Endothelial cell of umbilical vein (primary cell): ENCODE data around the gene PRR19. TPM values are rescaled to one million over a fixed set of nuclear protein-coding genes. Genes with fewer than 3 reads are reported as not detected.

ENCODE experiments used
- BruUV-seq: library from RNA; stranded (reverse); fragments of 400-500 nt; replicated peaks from 2 replicates; lab custom pipeline; 2021; lab: Mats Ljungman, UMichigan
- CTCF ChIA-PET: fragments of 300-600, 350-600 bp; sonication (Branson Sonifier 250); formaldehyde crosslinking; loops from one replicate; lab custom pipeline; 2021; ENCODE audit warnings: antibody characterized with exemption, inconsistent platforms; lab: Charles Lee
- POLR2A ChIA-PET: fragments of 300-600, 350-600 bp; sonication (Branson Sonifier 250); formaldehyde crosslinking; loops from one replicate; lab custom pipeline; 2021; ENCODE audit warnings: antibody characterized with exemption, inconsistent platforms; lab: Charles Lee
- DNase-seq: peaks from one replicate; pipeline ENCODE4 v3.0.0-alpha.2; 2011; ENCODE audit warnings: low read depth, low spot score
- FAIRE-seq: peaks from 2 replicates; lab custom pipeline; 2011; peaks lifted over from hg19 to GRCh38; lab: Jason Lieb, UNC
- H2AFZ ChIP-seq: 2 replicates; pipeline ENCODE4 v1.6.0; 2012; ENCODE audit warnings: low read depth, low read length, control low read depth, inconsistent platforms
- H3K27ac ChIP-seq: 2 replicates; pipeline ENCODE4 v1.5.1; 2011; ENCODE audit warnings: low read depth, mild to moderate bottlenecking, control low read depth, low read length, moderate library complexity; ENCODE audit not compliant: insufficient read depth
- H3K27me3 ChIP-seq, 2 experiments: 2 replicates each; pipeline versions ENCODE4 v1.6.0 to v1.6.1; 2011; ENCODE audit warnings: low read length in 2 of 2, mixed read lengths in 1 of 2; ENCODE audit not compliant: control insufficient read depth in 2 of 2, insufficient read depth in 2 of 2
- H3K36me3 ChIP-seq, 2 experiments: 2 replicates in 1 of 2; 3 replicates in 1 of 2; pipeline ENCODE4 v1.5.1; 2011; ENCODE audit warnings: low read length in 2 of 2, mild to moderate bottlenecking in 1 of 2, moderate library complexity in 1 of 2; ENCODE audit not compliant: control insufficient read depth in 2 of 2, insufficient read depth in 2 of 2; ENCODE audit errors: extremely low read depth in 1 of 2
- H3K4me1 ChIP-seq: 3 replicates; pipeline ENCODE4 v1.5.1; 2011; ENCODE audit warnings: mild to moderate bottlenecking, low read length; ENCODE audit not compliant: control insufficient read depth, insufficient read depth; ENCODE audit errors: extremely low read depth
- H3K4me2 ChIP-seq: 2 replicates; pipeline ENCODE4 v1.6.1; 2011; ENCODE audit warnings: low read length, control low read depth, mixed read lengths; ENCODE audit not compliant: insufficient read depth
- H3K4me3 ChIP-seq, 3 experiments: fragments of 200-600 bp in 1 of 3; sonication (generic), shearing (Covaris generic) in 1 of 3; replicated peaks in 1 of 3; 2 replicates each; pipeline ENCODE4 v1.5.1; 2011 to 2016; ENCODE audit warnings: control low read depth in 3 of 3, low read length in 3 of 3, mild to moderate bottlenecking in 2 of 3, inconsistent platforms in 1 of 3, low read depth in 1 of 3, moderate library complexity in 1 of 3; ENCODE audit not compliant: insufficient read depth in 1 of 3
- H3K79me2 ChIP-seq: 2 replicates; pipeline ENCODE4 v1.6.0; 2012; ENCODE audit warnings: low read length, inconsistent platforms; ENCODE audit not compliant: control insufficient read depth, insufficient read depth
- H3K9ac ChIP-seq: replicated peaks from 2 replicates; pipeline ENCODE3; 2011; ENCODE audit warnings: low read length, control low read depth; ENCODE audit not compliant: insufficient read depth; ENCODE audit errors: extremely low read depth
- H3K9me1 ChIP-seq: replicated peaks from 3 replicates; pipeline ENCODE4 v1.6.0; 2011; ENCODE audit warnings: mild to moderate bottlenecking, low read length; ENCODE audit not compliant: control insufficient read depth, insufficient read depth; ENCODE audit errors: extremely low read depth
- H3K9me3 ChIP-seq: replicated peaks from 2 replicates; pipeline ENCODE4 v1.5.1; 2012; ENCODE audit warnings: low read length, inconsistent platforms; ENCODE audit not compliant: control insufficient read depth, insufficient read depth
- H4K20me1 ChIP-seq: replicated peaks from 2 replicates; pipeline ENCODE3; 2011; ENCODE audit warnings: mild to moderate bottlenecking, low read length; ENCODE audit not compliant: control insufficient read depth, insufficient read depth; ENCODE audit errors: extremely low read depth
- EZH2 ChIP-seq: IDR thresholded peaks from 2 replicates; pipeline ENCODE4 v1.6.1; 2012; ENCODE audit warnings: borderline replicate concordance, low read depth, mild to moderate bottlenecking, moderate library complexity, low read length, inconsistent platforms; ENCODE audit not compliant: severe bottlenecking
- FOS ChIP-seq: IDR thresholded peaks from 2 replicates; pipeline ENCODE4 v1.6.1; 2011; ENCODE audit warnings: mild to moderate bottlenecking, low read length, moderate library complexity, borderline replicate concordance; ENCODE audit not compliant: insufficient read depth
- GATA2 ChIP-seq: IDR thresholded peaks from 2 replicates; pipeline ENCODE4 v1.7.0; 2011; ENCODE audit warnings: low read depth, mild to moderate bottlenecking, moderate library complexity, mixed read lengths, low read length; ENCODE audit not compliant: insufficient read length, insufficient read depth
- JUN ChIP-seq: IDR thresholded peaks from 2 replicates; pipeline ENCODE4 v1.6.1; 2011; ENCODE audit warnings: borderline replicate concordance, low read depth; ENCODE audit not compliant: insufficient read length, insufficient read depth
- MYC ChIP-seq: IDR thresholded peaks from one replicate; pipeline ENCODE4 v1.6.1; 2011; ENCODE audit warnings: mild to moderate bottlenecking, low read depth, low read length
- POLR2A ChIP-seq: IDR thresholded peaks from 2 replicates; pipeline ENCODE4 v1.6.1; 2012; ENCODE audit warnings: low read depth, mild to moderate bottlenecking, control low read depth, low read length
- POLR2AphosphoS5 ChIP-seq: IDR thresholded peaks from 2 replicates; pipeline ENCODE4 v1.6.1; 2012; ENCODE audit warnings: low read depth, mild to moderate bottlenecking, control low read depth, low read length, moderate library complexity; ENCODE audit not compliant: insufficient read depth
- dilution Hi-C: fragments of 300-500 bp; cut with MboI; formaldehyde crosslinking; loops from one replicate; pipeline ENCODE4 v1.15.0; 2019; ENCODE audit warnings: low sequenced_read_pairs; ENCODE audit not compliant: extremely low pct_ligation_motif_present
- intact Hi-C: fragments of 100-400 bp; cut with micrococcal nuclease; formaldehyde crosslinking; loops from one replicate; pipeline ENCODE4 v1.10.0; 2022
- polyA plus RNA-seq, 4 experiments: library from polyadenylated mRNA; depleted of rRNA in 3 of 4; stranded (reverse) in 3 of 4; unstranded in 1 of 4; fragments of >200 nt; gene quantifications; 2 replicates each; pipeline versions ENCODE4 v1.2.1 to v1.2.3, GENCODE V29; 2011 to 2012; ENCODE audit warnings: missing spikeins in 1 of 4
- total RNA-seq: library from RNA; stranded (reverse); gene quantifications from 2 replicates; pipeline ENCODE4 v1.2.3, GENCODE V29; 2021
- TF ChIP-seq, protein P1 (sequence below): IDR thresholded peaks from 2 replicates; pipeline ENCODE4 v1.6.1; 2011; ENCODE audit not compliant: insufficient read depth, insufficient read length
- TF ChIP-seq, protein P2 (sequence below), 2 donors: IDR thresholded peaks; 1 replicate in 1 of 2; 2 replicates in 1 of 2; pipeline ENCODE4 v1.5.1; 2011; ENCODE audit warnings: low read length in 2 of 2, mild to moderate bottlenecking in 2 of 2, moderate library complexity in 2 of 2, control low read depth in 1 of 2, inconsistent platforms in 1 of 2, low read depth in 1 of 2; ENCODE audit not compliant: insufficient read depth in 1 of 2; ENCODE audit errors: extremely low read depth in 1 of 2

PRR19 gene
- total and polyA plus RNA-seq, 2 donors (not counting 3 experiments of a cell fraction or from before 2014, with no cell fraction given) = 1.0 to 1.4 TPM

DNA sequence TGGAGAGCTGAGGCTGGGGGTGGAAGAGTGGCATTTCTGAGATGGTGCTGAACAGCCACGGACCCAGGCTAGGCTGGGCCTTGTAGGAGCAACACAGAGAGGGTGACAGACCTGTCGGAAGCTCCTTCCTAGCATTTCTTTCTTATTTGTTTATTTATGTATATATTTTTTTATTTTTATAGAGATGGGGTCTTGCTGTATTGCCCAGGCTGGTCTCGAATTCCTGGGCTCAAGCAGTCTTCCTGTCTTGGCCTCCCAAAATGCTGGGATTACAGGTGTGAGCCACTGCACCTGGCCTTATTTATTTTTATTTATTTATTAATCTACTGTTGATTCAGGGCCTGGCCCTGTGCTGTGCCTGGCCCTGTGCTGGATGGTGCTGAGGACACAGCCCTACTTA is 26.4 kb upstream of the PRR19 start:
- Histone ChIP-seq H3K27ac (no peak overlapping the region), H4K20me1 (no peaks in the 10 kb centered on the region), H3K36me3 (peaks cover 12 to 28% of the 10 kb centered on the region in 2 experiments), H3K9me3 (no peaks in the 10 kb centered on the region), H3K79me2 (peaks cover 39% of the 10 kb centered on the region), H3K9ac (no peak overlapping the region), H2AFZ (no peak overlapping the region), H3K9me1 (no peaks in the 10 kb centered on the region), H3K4me3 (no peak overlapping the region), H3K4me1 (peaks cover 37% of the 10 kb centered on the region), H3K27me3 (no peaks in the 10 kb centered on the region), H3K4me2 (no peak overlapping the region)
- FAIRE-seq (no peak), DNase-seq (no peak)
- CTCF ChIA-PET = interaction anchor here (1.0 kb wide), 1 partner anchor 28 kb away, joined by 4 read pairs; no protein-coding TSS in a partner anchor
- POLR2A ChIA-PET = no interaction called here
- intact Hi-C loops = no loop called here
- no TSS peak for BruUV-seq
- TF ChIP-seq FOS (no peak), GATA2 (no peak), POLR2A (no peak), JUN (no peak), EZH2 (no peak), POLR2AphosphoS5 (no peak), MYC (no peak)
- TF ChIP-seq, protein P1, sequence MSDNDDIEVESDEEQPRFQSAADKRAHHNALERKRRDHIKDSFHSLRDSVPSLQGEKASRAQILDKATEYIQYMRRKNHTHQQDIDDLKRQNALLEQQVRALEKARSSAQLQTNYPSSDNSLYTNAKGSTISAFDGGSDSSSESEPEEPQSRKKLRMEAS = no peak
- TF ChIP-seq, protein P2, sequence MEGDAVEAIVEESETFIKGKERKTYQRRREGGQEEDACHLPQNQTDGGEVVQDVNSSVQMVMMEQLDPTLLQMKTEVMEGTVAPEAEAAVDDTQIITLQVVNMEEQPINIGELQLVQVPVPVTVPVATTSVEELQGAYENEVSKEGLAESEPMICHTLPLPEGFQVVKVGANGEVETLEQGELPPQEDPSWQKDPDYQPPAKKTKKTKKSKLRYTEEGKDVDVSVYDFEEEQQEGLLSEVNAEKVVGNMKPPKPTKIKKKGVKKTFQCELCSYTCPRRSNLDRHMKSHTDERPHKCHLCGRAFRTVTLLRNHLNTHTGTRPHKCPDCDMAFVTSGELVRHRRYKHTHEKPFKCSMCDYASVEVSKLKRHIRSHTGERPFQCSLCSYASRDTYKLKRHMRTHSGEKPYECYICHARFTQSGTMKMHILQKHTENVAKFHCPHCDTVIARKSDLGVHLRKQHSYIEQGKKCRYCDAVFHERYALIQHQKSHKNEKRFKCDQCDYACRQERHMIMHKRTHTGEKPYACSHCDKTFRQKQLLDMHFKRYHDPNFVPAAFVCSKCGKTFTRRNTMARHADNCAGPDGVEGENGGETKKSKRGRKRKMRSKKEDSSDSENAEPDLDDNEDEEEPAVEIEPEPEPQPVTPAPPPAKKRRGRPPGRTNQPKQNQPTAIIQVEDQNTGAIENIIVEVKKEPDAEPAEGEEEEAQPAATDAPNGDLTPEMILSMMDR (IDR thresholded peaks at IDR 0.05; ENCODE audit: extremely low read depth in 1 of 2, insufficient read depth in 1 of 2, low read depth in 1 of 2, low read length in 2 of 2) = no peak
- dilution Hi-C loops = no loop called here
